CD8-positive, alpha-beta memory T cell (primary cell): Measurements from ENCODE around the gene LPCAT1. TPM values are rescaled to one million over a fixed set of nuclear protein-coding genes. Genes with fewer than 3 reads are reported as not detected.
A peak's percentile ranks its signal among the peaks of the same experiment; 100 is the strongest.

Source experiments
- CTCF ChIA-PET: fragments of 350-600 bp; sonication (Branson Sonifier 250); formaldehyde crosslinking; loops from one replicate; lab custom pipeline; 2021; ENCODE audit warnings: antibody characterized with exemption; lab: Charles Lee
- POLR2A ChIA-PET: fragments of 350-600 bp; sonication (Branson Sonifier 250); formaldehyde crosslinking; loops from one replicate; lab custom pipeline; 2021; ENCODE audit warnings: antibody characterized with exemption; lab: Charles Lee
- DNase-seq, 5 donors: peaks; one replicate each; pipeline versions ENCODE4 v3.0.0 to v3.0.0-alpha.2; 2020 to 2022; ENCODE audit warnings: mixed read lengths in 1 of 5
- H3K27ac ChIP-seq: one replicate; pipeline ENCODE4 v1.7.0; 2013; ENCODE audit warnings: low read depth, mild to moderate bottlenecking, low read length, moderate library complexity
- H3K27me3 ChIP-seq: 2 replicates; pipeline ENCODE4 v1.7.0; 2013; ENCODE audit warnings: low read length, mild to moderate bottlenecking; ENCODE audit not compliant: insufficient read depth, poor library complexity, severe bottlenecking
- H3K36me3 ChIP-seq: 2 replicates; pipeline ENCODE4 v1.7.0; 2013; ENCODE audit warnings: mild to moderate bottlenecking, low read length, moderate library complexity; ENCODE audit not compliant: insufficient read depth
- H3K4me1 ChIP-seq: 2 replicates; pipeline ENCODE4 v1.7.0; 2013; ENCODE audit warnings: mild to moderate bottlenecking, low read length, moderate library complexity; ENCODE audit not compliant: insufficient read depth
- H3K4me3 ChIP-seq: 2 replicates; pipeline ENCODE4 v1.7.0; 2013; ENCODE audit warnings: mild to moderate bottlenecking, low read length
- H3K9me3 ChIP-seq: 2 replicates; pipeline ENCODE4 v1.7.0; 2013; ENCODE audit warnings: mild to moderate bottlenecking, low read length
- H3K27ac Mint-ChIP-seq, 8 donors: one replicate each; pipeline ENCODE4 v1.8.0; 2020 to 2021; ENCODE audit warnings: mixed read lengths in 8 of 8, mild to moderate bottlenecking in 6 of 8, inconsistent platforms in 3 of 8, moderate library complexity in 3 of 8
- H3K27me3 Mint-ChIP-seq, 2 donors: one replicate each; pipeline ENCODE4 v1.8.0; 2020 to 2021; ENCODE audit warnings: mixed read lengths in 2 of 2, mild to moderate bottlenecking in 1 of 2, moderate library complexity in 1 of 2
- H3K36me3 Mint-ChIP-seq, 3 donors: one replicate each; pipeline ENCODE4 v1.8.0; 2020 to 2021; ENCODE audit warnings: mixed read lengths in 3 of 3, inconsistent platforms in 1 of 3, mild to moderate bottlenecking in 1 of 3
- H3K4me1 Mint-ChIP-seq, 3 donors: one replicate each; pipeline ENCODE4 v1.8.0; 2020 to 2021; ENCODE audit warnings: mixed read lengths in 3 of 3, inconsistent platforms in 1 of 3, mild to moderate bottlenecking in 1 of 3
- H3K4me3 Mint-ChIP-seq, 7 donors: one replicate each; pipeline ENCODE4 v1.8.0; 2020 to 2021; ENCODE audit warnings: mixed read lengths in 7 of 7, mild to moderate bottlenecking in 6 of 7, moderate library complexity in 4 of 7, inconsistent platforms in 2 of 7
- H3K9me3 Mint-ChIP-seq, 5 donors: one replicate each; pipeline ENCODE4 v1.8.0; 2020 to 2022; ENCODE audit warnings: mixed read lengths in 5 of 5, mild to moderate bottlenecking in 3 of 5, moderate library complexity in 2 of 5, inconsistent platforms in 1 of 5
- polyA plus RNA-seq: library from polyadenylated mRNA; unstranded; fragments of 300-500 nt; fragmentation: Illumina TruSeq; gene quantifications from one replicate; pipeline ENCODE4 v1.2.3, GENCODE V29; 2021
- total RNA-seq, 2 experiments: library from RNA; stranded (reverse); gene quantifications; one replicate each; pipeline ENCODE4 v1.2.3, GENCODE V29; 2021

The LPCAT1 gene
- total and polyA plus RNA-seq, 3 experiments from 2014 or later, result 92.5 to 101 (median 95.9) TPM

DNA sequence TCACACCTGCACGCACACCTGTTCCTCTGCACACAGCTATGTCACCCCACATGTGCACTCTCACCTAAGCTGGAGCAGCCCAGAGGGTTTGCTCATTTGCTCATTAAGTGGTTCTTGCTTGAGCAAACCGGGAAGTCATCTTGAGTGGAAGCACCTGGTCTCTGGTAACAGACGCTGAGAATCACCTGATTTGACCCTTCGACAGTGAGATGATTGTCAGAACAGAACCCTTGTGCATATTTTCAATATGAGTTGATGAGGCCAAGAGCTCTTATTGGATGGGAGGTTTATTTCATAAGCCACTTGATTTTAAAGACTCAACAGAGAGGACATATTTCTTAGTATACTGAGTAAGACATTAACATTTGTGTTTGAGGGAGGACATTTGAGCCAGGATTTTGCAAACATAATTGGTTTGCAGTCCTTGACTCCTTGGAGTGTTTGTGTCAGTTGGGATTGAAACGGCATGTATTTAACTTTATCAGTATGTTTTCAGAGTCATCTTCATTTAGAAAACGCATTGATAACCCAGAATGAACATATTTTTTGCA lies 22.1 kb upstream of the LPCAT1 start:
- peak overlapping the region in 3 of 8 donors; percentile 28 to 63 (median 28) for H3K27ac Mint-ChIP-seq
- Histone ChIP-seq H3K27me3 (no peaks in the 10 kb centered on the region), H3K4me3 (no peak overlapping the region), H3K9me3 (no peaks in the 10 kb centered on the region), H3K4me1 (no peaks in the 10 kb centered on the region), H3K27ac (no peak overlapping the region), H3K36me3 (no peaks in the 10 kb centered on the region)
- H3K4me3 Mint-ChIP-seq, result no peak overlapping the region
- DNase-seq, result no peak
- no peaks in the 10 kb centered on the region for H3K9me3 Mint-ChIP-seq
- H3K36me3 Mint-ChIP-seq, result no peaks in the 10 kb centered on the region
- H3K27me3 Mint-ChIP-seq, result peaks cover 0 to 2% of the 10 kb centered on the region in 2 donors
- ChIA-PET POLR2A (no interaction called here), CTCF (no interaction called here)
- peaks cover 0 to 2% (median 0%) of the 10 kb centered on the region in 3 donors for H3K4me1 Mint-ChIP-seq

DNA sequence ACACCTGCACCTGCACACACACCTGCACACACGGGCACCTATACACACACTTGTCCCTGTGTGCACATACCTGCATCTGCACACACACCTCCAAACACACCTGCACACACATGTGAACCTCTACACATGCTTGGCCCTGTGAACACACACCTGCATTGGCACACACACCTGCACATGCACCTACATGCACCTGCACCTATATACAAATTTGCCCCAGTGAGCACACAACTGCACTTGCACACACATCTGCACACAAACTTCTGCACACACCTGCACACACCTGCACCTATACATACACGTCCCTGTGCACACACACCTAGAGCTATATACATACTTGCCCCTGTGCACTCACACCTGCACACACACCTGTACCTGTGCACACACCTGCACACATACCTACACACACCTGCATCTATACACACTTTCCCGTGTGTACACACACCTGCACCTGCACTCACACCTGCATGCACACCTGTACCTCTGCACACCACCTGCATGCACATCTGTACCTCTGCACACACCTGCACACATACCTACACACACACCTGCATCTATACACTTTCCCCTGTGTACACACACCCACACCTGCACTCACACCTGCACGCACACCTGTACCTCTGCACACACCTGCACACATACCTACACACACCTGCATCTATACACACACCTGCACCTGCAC lies 21.5 kb upstream of the LPCAT1 start:
- Mint-ChIP-seq H3K36me3 (no peaks in the 10 kb centered on the region), H3K4me3 (no peak overlapping the region), H3K27ac (peak overlapping the region in 2 of 8 donors; percentile 8 to 28), H3K4me1 (peaks cover 0 to 2% (median 0%) of the 10 kb centered on the region in 3 donors), H3K9me3 (no peaks in the 10 kb centered on the region), H3K27me3 (peaks cover 0 to 2% of the 10 kb centered on the region in 2 donors)
- Histone ChIP-seq H3K27me3 (no peaks in the 10 kb centered on the region), H3K27ac (no peak overlapping the region), H3K36me3 (no peaks in the 10 kb centered on the region), H3K4me3 (no peak overlapping the region), H3K4me1 (no peaks in the 10 kb centered on the region), H3K9me3 (no peaks in the 10 kb centered on the region)
- no peak for DNase-seq
- ChIA-PET POLR2A (no interaction called here), CTCF (no interaction called here)

- H3K4me3 ChIP-seq, result no peak overlapping the region
- H3K27ac ChIP-seq, result no peak overlapping the region
- H3K4me3 Mint-ChIP-seq, result no peak overlapping the region
- H3K27ac Mint-ChIP-seq, result no peak overlapping the region
- H3K4me1 Mint-ChIP-seq, result peaks cover 0 to 2% (median 0%) of the 10 kb centered on the region in 3 donors
- H3K27me3 Mint-ChIP-seq, result peaks cover 0 to 2% of the 10 kb centered on the region in 2 donors
- POLR2A ChIA-PET, result no interaction called here
- no peaks in the 10 kb centered on the region for H3K36me3 Mint-ChIP-seq
- H3K36me3 ChIP-seq, result no peaks in the 10 kb centered on the region
- CTCF ChIA-PET, result no interaction called here
- H3K9me3 Mint-ChIP-seq, result no peaks in the 10 kb centered on the region
- no peaks in the 10 kb centered on the region for H3K27me3 ChIP-seq
- no peaks in the 10 kb centered on the region for H3K4me1 ChIP-seq
- DNase-seq, result no peak
- no peaks in the 10 kb centered on the region for H3K9me3 ChIP-seq
Observed at GRCh38 chr5:1544294-1544961, 20.7 kb upstream of the LPCAT1 start.

GRCh38 chr5:1543398-1544293 lies 19.9 kb upstream of the LPCAT1 start:
- peaks cover 0 to 2% of the 10 kb centered on the region in 2 donors for H3K27me3 Mint-ChIP-seq
- H3K27ac ChIP-seq, result no peak overlapping the region
- no peak overlapping the region for H3K4me3 Mint-ChIP-seq
- DNase-seq, result no peak
- H3K4me3 ChIP-seq, result no peak overlapping the region
- H3K36me3 Mint-ChIP-seq, result no peaks in the 10 kb centered on the region
- H3K9me3 ChIP-seq, result no peaks in the 10 kb centered on the region
- ChIA-PET POLR2A (no interaction called here), CTCF (no interaction called here)
- no peaks in the 10 kb centered on the region for H3K4me1 ChIP-seq
- H3K27ac Mint-ChIP-seq, result no peak overlapping the region
- H3K4me1 Mint-ChIP-seq, result peaks cover 0 to 2% (median 0%) of the 10 kb centered on the region in 3 donors
- no peaks in the 10 kb centered on the region for H3K9me3 Mint-ChIP-seq
- H3K36me3 ChIP-seq, result no peaks in the 10 kb centered on the region
- H3K27me3 ChIP-seq, result no peaks in the 10 kb centered on the region

DNA sequence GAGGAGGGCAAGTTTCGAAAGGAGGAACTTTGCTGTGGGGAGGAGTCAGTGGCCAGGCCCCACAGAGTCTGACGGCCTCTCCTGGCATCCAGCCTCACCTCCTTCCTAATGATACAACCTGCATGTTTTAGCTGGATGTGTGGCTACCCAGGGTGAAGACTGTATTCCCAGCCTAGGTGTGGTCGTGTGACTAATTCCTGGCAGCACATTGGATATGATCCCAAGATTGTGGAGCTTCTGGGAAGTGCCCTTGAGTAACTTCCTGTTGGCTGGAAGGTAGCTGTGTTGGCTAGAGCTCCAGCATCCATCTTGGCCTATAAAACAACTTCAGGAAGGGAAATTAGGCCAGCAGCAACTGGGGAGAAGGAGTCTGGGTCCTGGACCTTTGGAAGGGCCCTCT lies 19.0 kb upstream of the LPCAT1 start:
- Histone ChIP-seq H3K27ac (no peak overlapping the region), H3K9me3 (no peaks in the 10 kb centered on the region), H3K4me1 (no peaks in the 10 kb centered on the region), H3K4me3 (no peak overlapping the region), H3K27me3 (no peaks in the 10 kb centered on the region), H3K36me3 (no peaks in the 10 kb centered on the region)
- Mint-ChIP-seq H3K4me1 (peaks cover 0 to 2% (median 2%) of the 10 kb centered on the region in 3 donors), H3K36me3 (no peaks in the 10 kb centered on the region), H3K27me3 (no peaks in the 10 kb centered on the region), H3K27ac (peak overlapping the region in 1 of 8 donors; percentile 65), H3K4me3 (no peak overlapping the region), H3K9me3 (no peaks in the 10 kb centered on the region)
- DNase-seq, result no peak
- ChIA-PET CTCF (no interaction called here), POLR2A (no interaction called here)

GRCh38 chr5:1541702-1542400 lies 18.1 kb upstream of the LPCAT1 start:
- Histone ChIP-seq H3K4me3 (no peak overlapping the region), H3K27me3 (no peaks in the 10 kb centered on the region), H3K36me3 (no peaks in the 10 kb centered on the region), H3K4me1 (peaks cover 4% of the 10 kb centered on the region), H3K9me3 (no peaks in the 10 kb centered on the region), H3K27ac (no peak overlapping the region)
- peak overlapping the region in 2 of 8 donors; percentile 6 to 33 for H3K27ac Mint-ChIP-seq
- H3K36me3 Mint-ChIP-seq, result no peaks in the 10 kb centered on the region
- ChIA-PET CTCF (no interaction called here), POLR2A (no interaction called here)
- H3K4me1 Mint-ChIP-seq, result peaks cover 7 to 11% (median 11%) of the 10 kb centered on the region in 3 donors
- no peaks in the 10 kb centered on the region for H3K9me3 Mint-ChIP-seq
- no peaks in the 10 kb centered on the region for H3K27me3 Mint-ChIP-seq
- no peak overlapping the region for H3K4me3 Mint-ChIP-seq
- no peak for DNase-seq

- H3K9me3 Mint-ChIP-seq, result no peaks in the 10 kb centered on the region
- POLR2A ChIA-PET, result no interaction called here
Observed at GRCh38 chr5:1540831-1541701, 17.3 kb upstream of the LPCAT1 start.

More at GRCh38 chr5:1540831-1541701, 17.3 kb upstream of the LPCAT1 start:
- CTCF ChIA-PET, result no interaction called here
- Histone ChIP-seq H3K4me3 (no peak overlapping the region), H3K27ac (no peak overlapping the region), H3K27me3 (no peaks in the 10 kb centered on the region), H3K36me3 (no peaks in the 10 kb centered on the region), H3K4me1 (peaks cover 12% of the 10 kb centered on the region), H3K9me3 (no peaks in the 10 kb centered on the region)
- no peak overlapping the region for H3K4me3 Mint-ChIP-seq
- peaks cover 15 to 19% (median 19%) of the 10 kb centered on the region in 3 donors for H3K4me1 Mint-ChIP-seq
- peak overlapping the region in 3 of 8 donors; percentile 33 to 52 (median 43) for H3K27ac Mint-ChIP-seq
- H3K36me3 Mint-ChIP-seq, result no peaks in the 10 kb centered on the region
- no peak for DNase-seq
- H3K27me3 Mint-ChIP-seq, result no peaks in the 10 kb centered on the region
